CD4-positive, alpha-beta T cell treated with Interleukin-4 for 1 hour (primary cell): ENCODE results near the gene GRM4.

ENCODE experiments used
- DNase-seq, 2 donors: peaks; one replicate each; pipeline ENCODE4 v3.0.0-alpha.2; 2020 to 2022

The GRM4 gene

GRCh38 chr6:33991610-33992009, 154.3 kb downstream of the GRM4 start:
- no peak for DNase-seq

DNA sequence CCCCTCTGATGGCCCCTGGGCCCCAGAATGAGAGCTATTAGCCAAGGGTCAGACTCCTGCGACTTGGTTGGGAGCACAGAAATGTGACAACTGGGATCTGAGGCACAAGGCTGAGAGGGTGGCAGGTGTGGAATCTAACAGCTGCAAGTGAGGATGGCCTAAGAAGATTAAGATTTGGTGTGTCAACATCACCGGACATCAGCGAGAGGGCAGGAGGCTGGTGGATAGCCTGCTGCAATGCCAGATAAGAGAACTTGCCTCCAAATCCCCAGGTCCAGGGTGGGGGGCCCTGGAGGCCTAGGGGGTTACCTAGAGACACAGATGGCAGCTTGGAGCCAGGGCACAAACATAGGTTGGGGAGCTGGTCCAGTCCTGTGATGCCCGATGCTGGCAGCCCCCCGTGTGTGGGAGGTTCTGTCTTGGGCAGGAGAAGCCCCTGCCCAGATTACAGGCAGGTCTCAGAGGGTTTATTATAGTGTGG, 155.8 kb downstream of the GRM4 start:
- no peak for DNase-seq

DNA sequence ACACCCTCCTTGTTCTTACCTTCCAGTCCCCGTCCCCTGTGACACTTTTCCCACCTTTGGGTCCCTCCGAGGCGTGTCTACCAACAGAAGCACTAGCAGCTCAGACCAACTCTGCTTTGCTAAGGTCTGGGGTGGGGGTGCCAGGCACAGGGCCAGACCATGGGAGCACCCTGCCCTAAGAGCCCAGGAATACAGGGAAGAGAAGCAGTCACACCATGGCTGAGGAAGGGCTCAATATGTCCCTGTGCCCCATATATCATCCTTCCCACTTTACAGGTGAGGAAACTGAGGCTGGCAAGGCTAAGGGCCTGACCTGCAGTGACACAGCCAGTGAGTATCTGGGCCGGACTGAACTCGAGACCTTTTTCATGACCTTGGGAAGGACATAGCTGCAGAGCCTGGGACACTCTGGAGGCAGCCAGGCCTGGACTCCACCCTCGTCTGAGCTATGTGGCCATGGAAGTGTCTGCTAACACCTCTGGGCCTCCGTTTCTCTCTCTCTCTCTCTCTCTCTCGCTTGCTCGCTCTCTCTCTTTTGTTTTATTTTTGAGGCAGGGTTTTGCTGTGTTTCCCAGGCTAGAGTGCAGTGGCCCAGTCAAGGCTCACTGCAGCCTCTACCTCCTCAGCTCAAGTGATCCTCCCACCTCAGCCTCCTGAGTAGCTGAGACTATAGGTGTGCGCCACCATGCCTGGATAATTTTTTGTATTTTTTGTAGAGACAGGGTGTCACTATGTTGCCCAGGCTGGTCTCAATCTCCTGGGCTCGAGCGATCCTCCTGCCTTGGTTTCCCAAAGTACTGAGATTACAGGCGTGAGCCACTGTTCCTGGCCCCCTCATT, 156.7 kb downstream of the GRM4 start:
- DNase-seq: no peak

GRCh38 chr6:33988121-33989015, 157.5 kb downstream of the GRM4 start:
- DNase-seq: no peak

DNA sequence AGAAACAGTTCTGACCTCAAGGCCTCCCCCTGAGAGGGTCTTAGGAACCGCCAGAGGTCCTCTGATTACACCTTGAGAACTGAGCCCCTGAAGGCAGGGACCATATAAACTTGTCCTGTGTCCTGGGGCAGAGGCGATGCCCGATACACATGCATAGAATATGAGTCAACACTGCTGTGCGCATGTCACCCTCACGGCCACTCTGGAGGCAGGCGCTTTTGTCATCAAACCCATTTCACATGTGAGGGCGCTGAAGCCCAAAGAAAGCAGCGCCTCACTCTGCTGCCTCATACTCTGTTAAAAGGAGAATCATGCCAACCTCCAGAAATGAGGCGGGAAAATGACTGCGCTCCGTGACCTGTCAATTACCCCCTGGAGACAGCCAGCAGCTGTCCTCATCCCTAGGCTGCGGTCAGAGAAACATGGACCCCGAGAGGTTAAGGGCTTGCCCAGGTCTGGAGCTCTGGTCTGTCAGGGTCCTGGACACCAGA, 158.3 kb downstream of the GRM4 start:
- DNase-seq: no peak

- DNase-seq: no peak
Measured at GRCh38 chr6:33985947-33986346, 159.9 kb downstream of the GRM4 start.

DNA sequence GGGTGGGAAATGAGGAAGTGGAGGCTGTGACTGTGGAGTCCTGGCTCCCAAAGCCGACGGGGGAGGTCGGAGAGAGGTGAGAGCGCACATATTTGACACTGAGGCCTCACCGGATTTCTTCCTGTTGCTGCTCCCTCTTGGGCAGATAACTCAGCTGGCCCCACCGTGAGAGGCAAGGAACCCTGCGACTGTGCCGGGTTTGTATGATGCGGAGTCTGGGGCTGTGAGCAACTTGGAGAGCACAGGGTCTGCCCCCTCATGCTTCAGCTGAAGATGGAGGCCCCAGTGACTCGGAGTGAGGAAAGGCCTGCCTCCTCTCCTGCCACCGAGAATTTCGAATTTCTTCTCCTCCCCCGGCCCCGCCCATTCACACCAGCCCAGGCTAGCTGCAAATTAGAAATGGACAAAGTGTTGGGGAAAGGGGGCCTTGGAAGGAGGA, 160.6 kb downstream of the GRM4 start:
- no peak for DNase-seq

GRCh38 chr6:33984466-33985312, 161.2 kb downstream of the GRM4 start:
- DNase-seq: no peak

DNA sequence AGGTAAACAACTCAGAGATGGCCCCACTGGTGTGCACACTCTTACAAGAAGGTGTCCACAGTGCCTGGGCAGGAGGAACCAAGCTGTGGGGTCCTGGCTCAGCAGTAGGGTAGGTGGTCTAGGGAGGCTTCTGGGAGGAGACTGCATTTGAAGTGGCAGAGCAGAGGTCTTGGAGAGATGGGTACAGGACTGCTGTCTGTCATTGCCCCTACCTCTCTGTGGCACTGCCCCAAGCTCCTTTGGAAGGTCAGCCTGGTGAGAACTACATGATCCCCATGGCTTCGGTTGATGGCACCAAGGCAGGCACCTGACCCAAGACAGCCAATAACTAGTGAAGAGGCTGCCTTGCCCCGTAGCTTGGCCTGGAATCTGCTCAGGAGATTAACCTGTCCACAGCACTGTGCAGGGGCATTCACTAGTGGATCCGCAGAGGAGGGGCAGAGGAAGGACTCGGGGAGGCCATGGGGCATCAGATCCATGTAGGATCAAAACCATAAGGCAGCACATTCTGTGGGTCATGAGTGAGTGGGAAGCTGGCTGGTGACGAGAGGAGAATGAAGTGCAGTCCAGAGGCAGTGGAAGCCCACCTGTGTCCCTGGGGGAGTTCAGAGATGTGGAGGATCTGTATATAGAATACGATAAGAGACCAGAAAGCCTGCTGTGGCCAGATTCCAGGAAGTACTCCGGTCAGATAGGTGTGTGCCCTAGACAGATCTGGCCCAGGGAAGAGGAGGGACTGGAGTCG, 162.0 kb downstream of the GRM4 start:
- no peak for DNase-seq

GRCh38 chr6:33983109-33983716, 162.7 kb downstream of the GRM4 start:
- peak in 1 of 2 donors; percentile 12 for DNase-seq

GRCh38 chr6:33981861-33982260, 164.0 kb downstream of the GRM4 start:
- no peak for DNase-seq

DNA sequence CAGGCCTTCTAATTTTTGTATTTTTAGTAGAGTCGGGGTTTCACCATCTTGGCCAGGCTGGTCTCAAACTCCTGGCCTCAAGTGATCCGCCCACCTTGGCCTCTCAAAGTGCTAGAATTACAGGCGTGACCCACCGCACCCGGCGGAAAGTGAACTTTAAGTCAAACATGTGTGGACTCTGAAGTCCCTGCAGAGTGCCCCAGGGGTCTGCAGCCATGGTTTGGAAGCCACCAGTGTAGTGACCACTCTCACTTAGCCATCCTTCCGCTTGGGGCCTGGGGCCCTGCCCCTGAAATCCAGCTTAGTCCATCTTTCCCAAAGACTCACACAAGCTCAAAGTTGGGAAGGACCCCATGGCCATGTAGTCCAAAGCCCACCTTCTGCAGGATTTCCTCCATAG, 164.5 kb downstream of the GRM4 start:
- DNase-seq: peak in 1 of 2 donors; percentile 4

- DNase-seq: peak in 1 of 2 donors; percentile 9
Measured at GRCh38 chr6:33980176-33981175, 165.4 kb downstream of the GRM4 start.

GRCh38 chr6:33979750-33980149, 166.1 kb downstream of the GRM4 start:
- no peak for DNase-seq

- DNase-seq: no peak
Measured at GRCh38 chr6:33978412-33979150, 167.3 kb downstream of the GRM4 start.

- peak in 1 of 2 donors; percentile 7 for DNase-seq
Measured at GRCh38 chr6:33977606-33978411, 168.1 kb downstream of the GRM4 start.

GRCh38 chr6:33976437-33977360, 169.2 kb downstream of the GRM4 start:
- DNase-seq: peak in 1 of 2 donors; percentile 5
